ENCODE data around the gene TBX15. TPM values are rescaled to one million over a fixed set of nuclear protein-coding genes. Genes with fewer than 3 reads are reported as not detected.
A peak's percentile ranks its signal among the peaks of the same experiment; 100 is the strongest.

Gene TBX15
- total and polyA plus RNA-seq, 10 donors = 0.06 to 0.32 (median 0.11) TPM; not detected in 4

DNA sequence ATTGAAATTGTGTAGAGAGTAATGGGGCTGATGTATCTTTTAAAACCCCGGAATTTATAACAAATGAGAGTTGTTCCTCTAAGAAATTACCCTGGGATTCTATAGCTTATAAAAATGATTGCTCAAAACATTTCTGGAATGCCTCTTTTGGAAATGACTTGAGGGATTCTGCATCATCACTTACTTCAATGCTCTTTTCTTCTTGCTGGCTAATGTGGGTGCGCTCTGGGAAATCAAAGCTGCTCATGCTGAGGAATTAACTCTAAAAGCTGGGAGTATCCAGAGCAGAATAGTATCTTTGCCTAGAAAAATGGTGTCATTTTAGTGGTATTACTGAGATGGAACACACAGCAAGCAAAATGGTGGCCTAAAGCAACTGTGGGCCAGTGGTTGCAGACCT, 23.0 kb upstream of the TBX15 start:
- Histone ChIP-seq H3K27ac (no peak overlapping the region), H3K9me3 (peaks cover 0 to 14% (median 0%) of the 10 kb centered on the region in 8 donors), H3K4me1 (peaks cover 16 to 30% (median 26%) of the 10 kb centered on the region in 6 donors), H3K27me3 (replicated peaks in 1 of 7) (peaks cover 8 to 55% (median 40%) of the 10 kb centered on the region in 7 donors), H3K36me3 (no peaks in the 10 kb centered on the region), H3K4me3 (no peak overlapping the region)
- DNase-seq = no peak
- TF ChIP-seq POLR2A (IDR thresholded peaks at IDR 0.05) (no peak), POLR2AphosphoS5 (IDR thresholded peaks at IDR 0.05) (no peak)
- TF ChIP-seq, protein P1, sequence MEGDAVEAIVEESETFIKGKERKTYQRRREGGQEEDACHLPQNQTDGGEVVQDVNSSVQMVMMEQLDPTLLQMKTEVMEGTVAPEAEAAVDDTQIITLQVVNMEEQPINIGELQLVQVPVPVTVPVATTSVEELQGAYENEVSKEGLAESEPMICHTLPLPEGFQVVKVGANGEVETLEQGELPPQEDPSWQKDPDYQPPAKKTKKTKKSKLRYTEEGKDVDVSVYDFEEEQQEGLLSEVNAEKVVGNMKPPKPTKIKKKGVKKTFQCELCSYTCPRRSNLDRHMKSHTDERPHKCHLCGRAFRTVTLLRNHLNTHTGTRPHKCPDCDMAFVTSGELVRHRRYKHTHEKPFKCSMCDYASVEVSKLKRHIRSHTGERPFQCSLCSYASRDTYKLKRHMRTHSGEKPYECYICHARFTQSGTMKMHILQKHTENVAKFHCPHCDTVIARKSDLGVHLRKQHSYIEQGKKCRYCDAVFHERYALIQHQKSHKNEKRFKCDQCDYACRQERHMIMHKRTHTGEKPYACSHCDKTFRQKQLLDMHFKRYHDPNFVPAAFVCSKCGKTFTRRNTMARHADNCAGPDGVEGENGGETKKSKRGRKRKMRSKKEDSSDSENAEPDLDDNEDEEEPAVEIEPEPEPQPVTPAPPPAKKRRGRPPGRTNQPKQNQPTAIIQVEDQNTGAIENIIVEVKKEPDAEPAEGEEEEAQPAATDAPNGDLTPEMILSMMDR (IDR thresholded peaks at IDR 0.05 in 8 of 11, conservative IDR thresholded peaks at IDR 0.05 in 3 of 11) = no peak
- WGBS, 5 donors = 93 to 99% (median 97%) methylated on average over 2 of the region's 2 CpGs
- intact Hi-C loops (cut with DNase I; ENCODE audit: low total_unique reads) = no loop called here

DNA sequence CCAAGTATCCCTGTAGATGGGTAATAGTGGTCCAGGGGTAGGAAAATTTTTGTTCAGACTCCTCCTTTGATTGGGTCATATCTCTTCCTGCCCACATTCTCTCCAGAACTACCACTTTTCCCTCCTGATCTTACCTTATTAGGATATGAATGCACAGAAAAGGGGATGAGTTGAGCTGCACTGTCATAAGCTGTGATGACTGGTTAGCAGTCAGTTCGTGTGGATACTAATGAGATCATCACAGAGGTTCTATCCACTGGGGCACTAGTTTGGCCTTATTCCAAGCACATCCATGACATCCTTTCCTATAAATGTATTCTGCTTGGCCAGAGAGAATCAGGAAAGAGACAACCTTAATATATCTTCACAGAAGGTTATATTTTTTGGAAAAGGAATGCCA, 22.1 kb upstream of the TBX15 start:
- H3K36me3 ChIP-seq = no peaks in the 10 kb centered on the region
- TF ChIP-seq POLR2AphosphoS5 (IDR thresholded peaks at IDR 0.05) = no peak
- TF ChIP-seq, protein P1 (IDR thresholded peaks at IDR 0.05 in 8 of 11, conservative IDR thresholded peaks at IDR 0.05 in 3 of 11) = no peak
- TF ChIP-seq POLR2A (IDR thresholded peaks at IDR 0.05) = no peak
- DNase-seq = no peak
- H3K27me3 ChIP-seq (replicated peaks in 1 of 7) = peaks cover 8 to 65% (median 49%) of the 10 kb centered on the region in 7 donors
- no peak overlapping the region for H3K4me3 ChIP-seq
- H3K4me1 ChIP-seq = peaks cover 16 to 31% (median 26%) of the 10 kb centered on the region in 6 donors
- WGBS, 5 donors = 50 to 63% (median 57%) methylated on average over 1 of the region's 1 CpG
- peaks cover 0 to 19% (median 0%) of the 10 kb centered on the region in 8 donors for H3K9me3 ChIP-seq
- no peak overlapping the region for H3K27ac ChIP-seq
- intact Hi-C loops (cut with DNase I; ENCODE audit: low total_unique reads) = no loop called here

DNA sequence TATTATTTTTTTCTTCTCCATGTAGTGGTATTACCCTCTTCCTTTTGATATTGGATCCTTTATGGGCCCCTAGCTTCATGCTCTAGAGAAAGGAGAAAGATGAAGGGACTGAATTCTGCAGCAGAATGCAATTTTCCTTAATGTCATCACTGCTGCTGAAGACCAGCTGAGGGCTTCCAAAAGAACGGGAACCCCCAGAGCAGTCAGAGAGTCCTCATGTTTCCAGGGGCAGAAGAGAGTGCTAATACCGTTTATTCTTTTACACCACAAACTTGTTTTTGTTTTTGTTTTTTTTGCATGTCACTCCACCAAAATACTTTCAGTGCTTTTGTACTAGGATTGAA, 21.1 kb upstream of the TBX15 start:
- Histone ChIP-seq H3K4me3 (no peak overlapping the region), H3K9me3 (peaks cover 0 to 19% (median 0%) of the 10 kb centered on the region in 8 donors), H3K27me3 (replicated peaks in 1 of 7) (peaks cover 8 to 74% (median 58%) of the 10 kb centered on the region in 7 donors), H3K4me1 (peaks cover 16 to 31% (median 26%) of the 10 kb centered on the region in 6 donors), H3K27ac (no peak overlapping the region), H3K36me3 (no peaks in the 10 kb centered on the region)
- TF ChIP-seq, protein P1 (IDR thresholded peaks at IDR 0.05 in 8 of 11, conservative IDR thresholded peaks at IDR 0.05 in 3 of 11) = no peak
- TF ChIP-seq POLR2A (IDR thresholded peaks at IDR 0.05) = no peak
- no peak for TF ChIP-seq POLR2AphosphoS5 (IDR thresholded peaks at IDR 0.05)
- intact Hi-C loops (cut with DNase I; ENCODE audit: low total_unique reads) = loop anchor here (5.0 kb wide), 1 partner anchor 857 kb away; no protein-coding TSS in a partner anchor
- 8 to 14% (median 12%) methylated on average over 2 of the region's 2 CpGs for WGBS, 5 donors
- no peak for DNase-seq

DNA sequence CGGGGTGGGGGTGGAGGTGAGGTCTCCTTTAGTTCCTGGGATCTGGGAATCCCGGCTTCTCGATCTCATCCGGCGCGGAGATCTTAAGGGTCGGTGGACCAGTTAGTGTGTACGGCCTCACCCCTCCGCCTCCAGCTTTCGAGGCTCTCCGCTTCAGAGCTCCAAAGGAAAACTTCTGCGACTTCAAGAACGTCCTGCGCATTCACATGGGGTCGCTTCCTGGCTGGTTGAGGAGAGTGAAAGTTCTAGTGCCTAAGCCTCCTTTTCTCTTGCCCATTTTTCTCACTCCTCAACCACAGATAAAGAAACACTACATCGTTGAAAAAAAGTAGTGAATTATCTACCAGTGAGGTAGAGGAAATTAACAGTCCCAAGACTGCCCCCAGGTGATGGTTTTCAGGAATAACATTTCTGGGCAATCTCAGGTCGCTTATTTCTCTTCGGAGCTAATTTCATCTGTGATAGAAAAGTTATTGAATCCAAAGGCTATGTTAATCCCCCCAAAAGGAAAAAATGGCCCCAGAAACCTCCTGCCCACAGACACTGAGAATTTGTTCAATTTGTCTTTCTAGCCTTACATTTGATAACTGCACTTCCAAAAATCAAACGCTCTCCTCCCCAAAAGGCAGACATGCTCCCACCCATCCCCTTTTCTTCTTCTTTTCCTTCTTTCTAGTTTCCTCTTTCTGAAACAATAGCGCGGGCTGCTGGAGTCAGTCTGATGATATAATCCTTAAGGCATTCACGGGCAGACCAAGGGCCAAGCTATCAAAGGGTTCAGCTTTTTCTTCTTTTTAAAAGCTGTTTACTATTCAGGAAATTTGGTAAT, 20.6 kb upstream of the TBX15 start:
- DNase-seq = no peak
- intact Hi-C loops (cut with DNase I; ENCODE audit: low total_unique reads) = loop anchor here (5.0 kb wide), 1 partner anchor 856 kb away; no protein-coding TSS in a partner anchor
- H3K27me3 ChIP-seq (replicated peaks in 1 of 7) = peaks cover 8 to 80% (median 64%) of the 10 kb centered on the region in 7 donors
- H3K4me1 ChIP-seq = peaks cover 16 to 31% (median 26%) of the 10 kb centered on the region in 6 donors
- H3K27ac ChIP-seq = no peak overlapping the region
- H3K9me3 ChIP-seq = peaks cover 0 to 19% (median 0%) of the 10 kb centered on the region in 8 donors
- no peak for TF ChIP-seq POLR2AphosphoS5 (IDR thresholded peaks at IDR 0.05)
- TF ChIP-seq, protein P1 (IDR thresholded peaks at IDR 0.05 in 8 of 11, conservative IDR thresholded peaks at IDR 0.05 in 3 of 11) = peak in 10 of 11 experiments; percentile 12 to 69 (median 58)
- no peak for TF ChIP-seq POLR2A (IDR thresholded peaks at IDR 0.05)
- no peaks in the 10 kb centered on the region for H3K36me3 ChIP-seq
- WGBS, 5 donors = 4 to 8% (median 5%) methylated on average over 16 to 22 of the region's 22 CpGs
- peak overlapping the region; percentile 6 to 54 (median 14) for H3K4me3 ChIP-seq

Data from spleen (tissue), 11 donors.